Trophoblast cell (in vitro differentiated cells and primary cell): ENCODE results near the gene PIK3R3.
A peak's percentile ranks its signal among the peaks of the same experiment; 100 is the strongest.

Source experiments
- DNase-seq, 2 donors: peaks; one replicate each; pipeline ENCODE4 v3.0.0-alpha.2; 2016
- H2AFZ ChIP-seq: 2 replicates; pipeline ENCODE4 v1.6.1; 2013; ENCODE audit warnings: low read length, moderate library complexity, mild to moderate bottlenecking; ENCODE audit not compliant: insufficient read depth, poor library complexity
- H2AK5ac ChIP-seq: 2 replicates; pipeline ENCODE4 v1.6.1; 2013; ENCODE audit warnings: mild to moderate bottlenecking, low read length
- H2BK120ac ChIP-seq: 2 replicates; pipeline ENCODE4 v1.6.1; 2013; ENCODE audit warnings: low read length, mild to moderate bottlenecking, moderate library complexity; ENCODE audit not compliant: insufficient read depth, poor library complexity
- H2BK12ac ChIP-seq: 2 replicates; pipeline ENCODE4 v1.6.1; 2013; ENCODE audit warnings: mild to moderate bottlenecking, low read length, moderate library complexity
- H2BK5ac ChIP-seq: 2 replicates; pipeline ENCODE4 v1.6.1; 2013; ENCODE audit warnings: low read length, low read depth, moderate library complexity, mild to moderate bottlenecking; ENCODE audit not compliant: poor library complexity
- H3K14ac ChIP-seq: 2 replicates; pipeline ENCODE4 v1.6.1; 2013; ENCODE audit warnings: mild to moderate bottlenecking, low read length
- H3K18ac ChIP-seq: 2 replicates; pipeline ENCODE4 v1.6.1; 2013; ENCODE audit warnings: mild to moderate bottlenecking, low read length
- H3K23ac ChIP-seq: 2 replicates; pipeline ENCODE4 v1.6.1; 2013; ENCODE audit warnings: low read length
- H3K27ac ChIP-seq: 2 replicates; pipeline ENCODE4 v1.5.1; 2013; ENCODE audit warnings: low read depth, mild to moderate bottlenecking, inconsistent platforms, low read length, moderate library complexity
- H3K27me3 ChIP-seq: 2 replicates; pipeline ENCODE4 v1.6.1; 2013; ENCODE audit warnings: inconsistent platforms, mild to moderate bottlenecking, low read length, moderate library complexity; ENCODE audit not compliant: insufficient read depth
- H3K36me3 ChIP-seq, 2 experiments: 1 replicate in 1 of 2; 2 replicates in 1 of 2; pipeline ENCODE4 v1.6.1; 2013; ENCODE audit warnings: low read length in 2 of 2, mild to moderate bottlenecking in 2 of 2, moderate library complexity in 1 of 2; ENCODE audit not compliant: insufficient read depth in 2 of 2, control insufficient read depth in 1 of 2
- H3K4ac ChIP-seq: 2 replicates; pipeline ENCODE4 v1.6.1; 2013; ENCODE audit warnings: low read depth, mild to moderate bottlenecking, low read length, moderate library complexity
- H3K4me1 ChIP-seq, 2 experiments: 1 replicate in 1 of 2; 2 replicates in 1 of 2; pipeline ENCODE4 v1.6.1; 2013; ENCODE audit warnings: low read length in 2 of 2, mild to moderate bottlenecking in 2 of 2, moderate library complexity in 1 of 2; ENCODE audit not compliant: insufficient read depth in 2 of 2, control insufficient read depth in 1 of 2
- H3K4me2 ChIP-seq: 2 replicates; pipeline ENCODE4 v1.6.1; 2013; ENCODE audit warnings: inconsistent platforms, mild to moderate bottlenecking, low read length, moderate library complexity
- H3K4me3 ChIP-seq: 2 replicates; pipeline ENCODE4 v1.5.1; 2013; ENCODE audit warnings: mild to moderate bottlenecking, low read depth, low read length, inconsistent platforms
- H3K79me1 ChIP-seq: one replicate; pipeline ENCODE4 v1.6.1; 2013; ENCODE audit warnings: low read length
- H3K79me2 ChIP-seq: 2 replicates; pipeline ENCODE4 v1.6.1; 2013; ENCODE audit warnings: low read length, mild to moderate bottlenecking; ENCODE audit not compliant: control insufficient read depth, insufficient read depth, poor library complexity
- H3K9ac ChIP-seq: 2 replicates; pipeline ENCODE4 v1.6.1; 2013; ENCODE audit warnings: mild to moderate bottlenecking, low read length
- H3K9me3 ChIP-seq: 2 replicates; pipeline ENCODE4 v1.6.1; 2013; ENCODE audit warnings: low read depth, mild to moderate bottlenecking, control low read depth, inconsistent platforms, low read length; ENCODE audit not compliant: insufficient read depth
- H4K12ac ChIP-seq: 2 replicates; pipeline ENCODE4 v1.6.1; 2013; ENCODE audit warnings: low read depth, mild to moderate bottlenecking, low read length, moderate library complexity
- H4K8ac ChIP-seq: 2 replicates; pipeline ENCODE4 v1.6.1; 2013; ENCODE audit warnings: low read depth, mild to moderate bottlenecking, low read length, moderate library complexity
- H4K91ac ChIP-seq: one replicate; pipeline ENCODE4 v1.6.1; 2013; ENCODE audit warnings: low read depth, mild to moderate bottlenecking, low read length, moderate library complexity
- WGBS: extraction: QIAGEN DNeasy Blood & Tissue Kit; methylation state at CpG from one replicate; pipeline ENCODE4 v1.1.7; 2013; ENCODE audit warnings: missing lambda C conversion rate; ENCODE audit not compliant: insufficient read length, insufficient coverage; ENCODE audit errors: extremely low coverage; 5-methylcytosine and 5-hydroxymethylcytosine counted together

Gene PIK3R3

DNA sequence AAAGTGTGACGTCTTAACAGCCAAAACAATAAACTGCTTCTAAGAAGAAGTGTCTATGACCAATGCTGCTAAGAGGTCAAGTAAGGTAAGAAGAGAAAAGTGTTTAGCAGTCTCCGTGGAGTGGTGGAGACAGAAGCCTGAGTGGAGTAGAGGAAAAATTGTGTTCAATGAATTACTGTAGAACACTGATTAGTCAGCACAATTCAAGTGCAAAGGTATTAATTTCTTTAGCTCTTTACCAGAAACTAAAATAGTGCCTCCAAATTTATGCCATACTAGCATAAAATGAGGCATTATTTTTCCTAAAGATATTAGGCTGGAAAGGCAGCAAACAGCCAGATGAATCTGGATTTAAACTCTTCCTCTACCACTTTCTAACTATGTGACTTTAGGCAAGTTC lies 56.1 kb downstream of the PIK3R3 start:
- Histone ChIP-seq H3K27me3 (no peaks in the 10 kb centered on the region), H3K79me1 (no peaks in the 10 kb centered on the region), H3K14ac (no peak overlapping the region), H3K18ac (no peak overlapping the region), H3K4me2 (no peak overlapping the region), H3K4me3 (no peak overlapping the region), H2BK5ac (no peak overlapping the region), H4K8ac (no peak overlapping the region), H3K79me2 (no peaks in the 10 kb centered on the region), H3K9ac (no peak overlapping the region), H3K36me3 (no peaks in the 10 kb centered on the region), H3K27ac (no peak overlapping the region), H3K23ac (no peak overlapping the region), H4K91ac (no peak overlapping the region), H3K4ac (no peak overlapping the region), H2BK12ac (no peak overlapping the region), H3K4me1 (no peaks in the 10 kb centered on the region), H2AFZ (no peak overlapping the region), H4K12ac (no peak overlapping the region), H2AK5ac (no peak overlapping the region), H3K9me3 (no peaks in the 10 kb centered on the region), H2BK120ac (no peak overlapping the region)
- no CpG with 5 or more reads among the region's 2 CpGs for WGBS
- DNase-seq, result no peak

DNA sequence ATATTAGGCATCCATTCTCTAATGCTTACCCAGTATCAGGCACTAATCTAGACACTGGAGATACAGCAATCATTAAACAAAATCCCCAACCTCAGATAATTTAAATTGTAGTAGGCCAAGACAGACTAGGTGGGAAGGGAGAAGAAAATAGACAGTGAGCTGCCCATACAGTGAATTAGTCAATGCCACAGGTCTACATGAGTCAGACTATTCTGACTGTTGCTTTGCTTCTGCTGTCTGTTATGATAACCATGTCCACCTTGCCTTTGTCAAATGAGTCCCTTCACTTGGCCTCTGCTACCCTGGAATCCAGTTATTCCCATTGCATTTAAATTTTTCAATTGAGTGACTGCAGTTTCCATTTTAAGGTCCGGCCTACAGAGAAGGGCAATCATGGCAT lies 59.5 kb downstream of the PIK3R3 start:
- H4K12ac ChIP-seq, result no peak overlapping the region
- H3K4me3 ChIP-seq, result no peak overlapping the region
- H2AK5ac ChIP-seq, result no peak overlapping the region
- no peak overlapping the region for H2AFZ ChIP-seq
- no peaks in the 10 kb centered on the region for H3K79me2 ChIP-seq
- no peak overlapping the region for H3K27ac ChIP-seq
- no peak overlapping the region for H2BK5ac ChIP-seq
- no peak overlapping the region for H3K14ac ChIP-seq
- no peaks in the 10 kb centered on the region for H3K79me1 ChIP-seq
- no peaks in the 10 kb centered on the region for H3K4me1 ChIP-seq
- no peaks in the 10 kb centered on the region for H3K27me3 ChIP-seq
- no peak for DNase-seq
- H3K4ac ChIP-seq, result no peak overlapping the region
- no peak overlapping the region for H4K8ac ChIP-seq
- H3K9me3 ChIP-seq, result no peaks in the 10 kb centered on the region
- H3K4me2 ChIP-seq, result no peak overlapping the region
- H3K23ac ChIP-seq, result no peak overlapping the region
- no peak overlapping the region for H2BK12ac ChIP-seq
- WGBS, result no CpG with 5 or more reads among the region's 1 CpG
- no peak overlapping the region for H4K91ac ChIP-seq
- no peak overlapping the region for H3K9ac ChIP-seq
- no peak overlapping the region for H3K18ac ChIP-seq
- no peaks in the 10 kb centered on the region for H3K36me3 ChIP-seq
- no peak overlapping the region for H2BK120ac ChIP-seq

DNA sequence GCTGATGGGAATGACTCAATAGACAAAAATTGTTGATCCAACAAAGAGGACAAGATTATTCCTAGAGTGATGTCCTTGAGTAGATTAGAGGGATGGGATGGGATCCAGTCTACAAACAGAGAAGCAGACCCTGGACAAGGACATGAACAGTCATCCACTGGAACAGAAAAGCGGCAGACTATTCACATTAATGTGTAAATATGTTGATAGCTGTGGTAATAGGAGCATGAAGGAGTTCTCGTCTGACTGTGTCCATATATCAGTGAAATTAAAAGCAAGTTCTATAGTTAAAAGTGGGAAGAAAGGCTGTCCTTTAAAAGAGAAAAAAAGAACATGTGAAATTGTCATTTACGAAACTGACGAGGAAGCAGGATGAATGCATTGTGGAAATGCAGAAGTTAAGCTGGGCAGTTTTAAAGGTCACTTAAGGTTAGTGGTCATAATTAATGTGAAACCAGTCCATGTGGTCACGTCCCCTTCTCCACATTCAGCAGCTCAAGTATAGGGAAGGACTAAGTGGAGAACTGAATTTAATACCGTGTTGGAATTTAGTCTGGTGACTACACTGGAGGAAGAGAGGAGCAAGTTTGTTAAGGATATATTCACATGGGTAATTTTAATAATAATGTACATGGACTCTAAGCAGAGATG lies 62.1 kb downstream of the PIK3R3 start:
- H4K91ac ChIP-seq, result no peak overlapping the region
- no peak overlapping the region for H3K18ac ChIP-seq
- no peak overlapping the region for H3K27ac ChIP-seq
- H3K27me3 ChIP-seq, result no peaks in the 10 kb centered on the region
- H3K79me1 ChIP-seq, result no peaks in the 10 kb centered on the region
- H3K4me3 ChIP-seq, result no peak overlapping the region
- no peak overlapping the region for H2BK12ac ChIP-seq
- no peak overlapping the region for H3K4ac ChIP-seq
- no peaks in the 10 kb centered on the region for H3K79me2 ChIP-seq
- H3K9ac ChIP-seq, result no peak overlapping the region
- peak in 1 of 2 donors; percentile 17 for DNase-seq
- H3K9me3 ChIP-seq, result no peaks in the 10 kb centered on the region
- H2BK5ac ChIP-seq, result no peak overlapping the region
- no peak overlapping the region for H2AK5ac ChIP-seq
- WGBS, result no CpG with 5 or more reads among the region's 6 CpGs
- H3K4me1 ChIP-seq, result no peaks in the 10 kb centered on the region
- H2AFZ ChIP-seq, result no peak overlapping the region
- no peaks in the 10 kb centered on the region for H3K36me3 ChIP-seq
- H3K23ac ChIP-seq, result no peak overlapping the region
- no peak overlapping the region for H3K14ac ChIP-seq
- H2BK120ac ChIP-seq, result no peak overlapping the region
- no peak overlapping the region for H4K12ac ChIP-seq
- no peak overlapping the region for H4K8ac ChIP-seq
- H3K4me2 ChIP-seq, result no peak overlapping the region

DNA sequence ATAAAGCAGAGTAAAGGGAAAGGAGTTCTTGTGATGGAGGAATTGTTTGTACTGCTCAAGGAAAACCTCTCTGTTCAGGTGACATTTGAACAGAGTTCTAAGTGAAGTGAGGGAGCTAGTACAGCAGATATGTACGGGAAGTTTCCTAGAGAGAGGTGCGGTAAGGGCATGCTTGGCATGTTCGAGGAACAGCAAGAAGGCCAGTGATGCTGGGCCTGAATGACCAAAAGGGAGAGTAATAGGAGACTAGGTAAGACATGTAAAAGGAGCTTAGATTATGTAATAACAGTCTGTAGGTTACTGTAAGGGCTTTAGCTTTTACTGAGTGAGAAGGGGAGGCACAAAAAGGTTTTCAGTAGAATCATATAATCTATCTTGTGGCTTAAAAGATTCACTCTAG lies 63.9 kb downstream of the PIK3R3 start:
- peak; percentile 26 to 65 for DNase-seq

More for the DNA sequence above, 63.9 kb downstream of the PIK3R3 start:
- Histone ChIP-seq H2BK120ac (no peak overlapping the region), H3K23ac (no peak overlapping the region), H3K4ac (no peak overlapping the region), H3K14ac (no peak overlapping the region), H3K9me3 (no peaks in the 10 kb centered on the region), H3K4me3 (no peak overlapping the region), H3K4me1 (no peaks in the 10 kb centered on the region), H3K9ac (no peak overlapping the region), H2BK5ac (no peak overlapping the region), H2BK12ac (no peak overlapping the region), H3K4me2 (no peak overlapping the region), H4K8ac (no peak overlapping the region), H4K91ac (no peak overlapping the region), H3K36me3 (no peaks in the 10 kb centered on the region), H4K12ac (no peak overlapping the region), H3K79me1 (no peaks in the 10 kb centered on the region), H3K18ac (no peak overlapping the region), H2AFZ (no peak overlapping the region), H3K27me3 (no peaks in the 10 kb centered on the region), H3K27ac (no peak overlapping the region), H3K79me2 (no peaks in the 10 kb centered on the region), H2AK5ac (no peak overlapping the region)
- no CpG with 5 or more reads among the region's 3 CpGs for whole genome bisulfite sequencing
